ENCODE data around the gene CRIP3. TPM values are rescaled to one million over a fixed set of nuclear protein-coding genes. Genes with fewer than 3 reads are reported as not detected.

Gene CRIP3
- total and polyA plus RNA-seq, 9 donors = 0.80 to 2.6 (median 1.7) TPM

DNA sequence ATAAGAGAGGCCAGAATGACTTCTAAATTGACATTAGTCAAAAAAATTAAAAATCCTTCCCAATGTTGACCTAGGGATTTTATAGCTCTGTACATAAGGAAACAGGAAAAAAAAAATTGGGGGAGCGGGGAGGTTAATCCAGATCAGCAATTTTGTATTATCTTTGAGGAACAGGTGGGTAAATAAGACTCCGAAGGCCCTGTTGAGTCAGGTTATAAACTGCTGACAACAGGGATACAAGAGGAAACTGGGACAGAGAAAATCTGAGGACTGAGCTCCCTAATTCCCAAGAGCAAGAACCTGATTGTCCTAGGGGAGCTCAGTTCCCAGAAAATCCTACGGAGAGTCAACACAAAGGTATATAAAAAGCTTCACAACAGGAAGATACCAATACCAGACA, 26.8 kb upstream of the CRIP3 start:
- TF ChIP-seq, protein P1, sequence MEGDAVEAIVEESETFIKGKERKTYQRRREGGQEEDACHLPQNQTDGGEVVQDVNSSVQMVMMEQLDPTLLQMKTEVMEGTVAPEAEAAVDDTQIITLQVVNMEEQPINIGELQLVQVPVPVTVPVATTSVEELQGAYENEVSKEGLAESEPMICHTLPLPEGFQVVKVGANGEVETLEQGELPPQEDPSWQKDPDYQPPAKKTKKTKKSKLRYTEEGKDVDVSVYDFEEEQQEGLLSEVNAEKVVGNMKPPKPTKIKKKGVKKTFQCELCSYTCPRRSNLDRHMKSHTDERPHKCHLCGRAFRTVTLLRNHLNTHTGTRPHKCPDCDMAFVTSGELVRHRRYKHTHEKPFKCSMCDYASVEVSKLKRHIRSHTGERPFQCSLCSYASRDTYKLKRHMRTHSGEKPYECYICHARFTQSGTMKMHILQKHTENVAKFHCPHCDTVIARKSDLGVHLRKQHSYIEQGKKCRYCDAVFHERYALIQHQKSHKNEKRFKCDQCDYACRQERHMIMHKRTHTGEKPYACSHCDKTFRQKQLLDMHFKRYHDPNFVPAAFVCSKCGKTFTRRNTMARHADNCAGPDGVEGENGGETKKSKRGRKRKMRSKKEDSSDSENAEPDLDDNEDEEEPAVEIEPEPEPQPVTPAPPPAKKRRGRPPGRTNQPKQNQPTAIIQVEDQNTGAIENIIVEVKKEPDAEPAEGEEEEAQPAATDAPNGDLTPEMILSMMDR (IDR thresholded peaks at IDR 0.05) = no peak
- no peak for TF ChIP-seq EP300 (IDR thresholded peaks at IDR 0.05)
- TF ChIP-seq POLR2A (IDR thresholded peaks at IDR 0.05) = no peak
- H3K27ac ChIP-seq = no peak overlapping the region
- no peaks in the 10 kb centered on the region for H3K36me3 ChIP-seq
- no peaks in the 10 kb centered on the region for H3K9me3 ChIP-seq
- H3K4me3 ChIP-seq = no peak overlapping the region
- no peak for DNase-seq
- intact Hi-C loops (cut with DNase I) = loop anchor here in 1 of 4 donors (10.0 kb wide), 1 partner anchor 81 kb away; no protein-coding TSS in a partner anchor
- no peaks in the 10 kb centered on the region for H3K27me3 ChIP-seq
- 92 to 98% (median 93%) methylated on average over 3 of the region's 3 CpGs for WGBS, 3 donors
- no peaks in the 10 kb centered on the region for H3K4me1 ChIP-seq (ENCODE audit: insufficient read depth)

- DNase-seq = no peak
- no peaks in the 10 kb centered on the region for H3K36me3 ChIP-seq
- H3K27me3 ChIP-seq = no peaks in the 10 kb centered on the region
- intact Hi-C loops (cut with DNase I) = loop anchor here in 1 of 4 donors (10.0 kb wide), 1 partner anchor 80 kb away; no protein-coding TSS in a partner anchor
- TF ChIP-seq, protein P1 (IDR thresholded peaks at IDR 0.05) = peak in 1 of 3 donors; percentile 19
- no peak for TF ChIP-seq EP300 (IDR thresholded peaks at IDR 0.05)
- no peaks in the 10 kb centered on the region for H3K4me1 ChIP-seq (ENCODE audit: insufficient read depth)
- H3K9me3 ChIP-seq = no peaks in the 10 kb centered on the region
- H3K27ac ChIP-seq = no peak overlapping the region
- H3K4me3 ChIP-seq = no peak overlapping the region
- 17 to 32% (median 22%) methylated on average over 2 of the region's 2 CpGs for WGBS, 3 donors
Measured at GRCh38 chr6:43334466-43335095, 26.0 kb upstream of the CRIP3 start.

- H3K4me1 ChIP-seq (ENCODE audit: insufficient read depth) = no peaks in the 10 kb centered on the region
- H3K27ac ChIP-seq = no peak overlapping the region
- no peaks in the 10 kb centered on the region for H3K9me3 ChIP-seq
- no peaks in the 10 kb centered on the region for H3K36me3 ChIP-seq
- DNase-seq = no peak
- no peaks in the 10 kb centered on the region for H3K27me3 ChIP-seq
- TF ChIP-seq, protein P1 (IDR thresholded peaks at IDR 0.05) = no peak
- TF ChIP-seq EP300 (IDR thresholded peaks at IDR 0.05) = no peak
- TF ChIP-seq POLR2A (IDR thresholded peaks at IDR 0.05) = no peak
- no peak overlapping the region for H3K4me3 ChIP-seq
- intact Hi-C loops (cut with DNase I) = loop anchor here in 1 of 4 donors (10.0 kb wide), 1 partner anchor 77 kb away; no protein-coding TSS in a partner anchor
- WGBS, 3 donors = 85 to 92% (median 87%) methylated on average over 4 of the region's 4 CpGs
Measured at GRCh38 chr6:43331891-43332290, 23.3 kb upstream of the CRIP3 start.

DNA sequence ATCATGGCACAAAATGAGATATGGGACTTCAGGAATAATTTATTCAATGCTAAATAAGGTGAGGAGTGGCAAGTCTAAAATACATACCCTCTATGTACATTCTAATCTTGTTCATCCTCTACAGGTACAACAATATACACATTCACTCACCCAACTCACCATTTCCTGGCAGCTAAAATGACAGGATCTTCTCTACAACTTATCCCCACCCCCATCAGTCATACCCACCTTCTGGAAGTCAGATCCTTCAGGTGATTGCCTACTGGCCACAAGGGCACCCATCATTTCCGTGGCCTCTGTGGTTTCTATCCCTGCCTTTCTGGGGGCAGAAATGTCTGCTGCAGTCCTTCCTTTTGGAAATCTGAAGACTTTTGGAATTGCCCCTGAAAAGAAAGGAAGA, 22.8 kb upstream of the CRIP3 start:
- intact Hi-C loops (cut with DNase I) = loop anchor here in 1 of 4 donors (10.0 kb wide), 1 partner anchor 77 kb away; no protein-coding TSS in a partner anchor
- no peaks in the 10 kb centered on the region for H3K9me3 ChIP-seq
- H3K36me3 ChIP-seq = no peaks in the 10 kb centered on the region
- 92 to 95% (median 92%) methylated on average over 1 of the region's 1 CpG for WGBS, 3 donors
- H3K27me3 ChIP-seq = no peaks in the 10 kb centered on the region
- no peak for DNase-seq
- H3K4me3 ChIP-seq = no peak overlapping the region
- no peak for TF ChIP-seq EP300 (IDR thresholded peaks at IDR 0.05)
- no peak for TF ChIP-seq POLR2A (IDR thresholded peaks at IDR 0.05)
- TF ChIP-seq, protein P1 (IDR thresholded peaks at IDR 0.05) = no peak
- no peaks in the 10 kb centered on the region for H3K4me1 ChIP-seq (ENCODE audit: insufficient read depth)
- H3K27ac ChIP-seq = no peak overlapping the region
